ENCODE measurements around the gene TP53INP2.
"Not testable (repeated sequence)": the region's sequence is repeated elsewhere in the genome, so short reads cannot be mapped to it uniquely, and the experiment has no call there.

The TP53INP2 gene

GRCh38 chr20:34705397-34706301, 1.5 kb downstream of the TP53INP2 start:
- no peak for DNase-seq

DNA sequence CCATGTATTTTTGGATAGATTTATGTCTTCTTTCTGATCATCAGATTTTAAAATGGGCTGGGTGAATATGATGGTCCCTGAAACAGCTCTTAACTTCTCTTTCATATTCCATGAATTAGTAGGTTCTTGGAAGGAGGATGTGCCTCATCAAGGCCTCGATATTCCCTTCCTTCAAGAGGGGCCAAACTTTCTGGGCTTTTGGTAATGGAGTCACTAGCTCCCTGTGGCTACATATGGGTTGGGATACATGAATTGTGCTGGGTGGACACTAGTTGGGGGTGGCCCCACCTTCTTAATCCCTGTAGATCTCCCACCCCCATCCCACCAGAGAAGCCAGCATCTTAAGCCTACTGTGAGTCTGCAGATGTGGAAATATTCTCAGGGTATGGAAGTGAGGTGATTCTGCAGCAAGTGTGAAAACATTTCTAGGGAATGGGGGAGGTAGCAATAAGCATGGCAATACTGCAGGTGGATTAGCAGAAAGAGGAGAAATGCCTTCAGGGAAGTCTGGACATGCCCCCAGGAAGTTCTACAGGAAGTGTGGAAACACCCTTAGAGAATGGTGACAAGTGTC, 2.2 kb downstream of the TP53INP2 start:
- DNase-seq: no peak

GRCh38 chr20:34706912-34707784, 3.0 kb downstream of the TP53INP2 start:
- no peak for DNase-seq

- DNase-seq: peak; percentile 80
Measured at GRCh38 chr20:34708621-34709043, 4.5 kb downstream of the TP53INP2 start.

DNA sequence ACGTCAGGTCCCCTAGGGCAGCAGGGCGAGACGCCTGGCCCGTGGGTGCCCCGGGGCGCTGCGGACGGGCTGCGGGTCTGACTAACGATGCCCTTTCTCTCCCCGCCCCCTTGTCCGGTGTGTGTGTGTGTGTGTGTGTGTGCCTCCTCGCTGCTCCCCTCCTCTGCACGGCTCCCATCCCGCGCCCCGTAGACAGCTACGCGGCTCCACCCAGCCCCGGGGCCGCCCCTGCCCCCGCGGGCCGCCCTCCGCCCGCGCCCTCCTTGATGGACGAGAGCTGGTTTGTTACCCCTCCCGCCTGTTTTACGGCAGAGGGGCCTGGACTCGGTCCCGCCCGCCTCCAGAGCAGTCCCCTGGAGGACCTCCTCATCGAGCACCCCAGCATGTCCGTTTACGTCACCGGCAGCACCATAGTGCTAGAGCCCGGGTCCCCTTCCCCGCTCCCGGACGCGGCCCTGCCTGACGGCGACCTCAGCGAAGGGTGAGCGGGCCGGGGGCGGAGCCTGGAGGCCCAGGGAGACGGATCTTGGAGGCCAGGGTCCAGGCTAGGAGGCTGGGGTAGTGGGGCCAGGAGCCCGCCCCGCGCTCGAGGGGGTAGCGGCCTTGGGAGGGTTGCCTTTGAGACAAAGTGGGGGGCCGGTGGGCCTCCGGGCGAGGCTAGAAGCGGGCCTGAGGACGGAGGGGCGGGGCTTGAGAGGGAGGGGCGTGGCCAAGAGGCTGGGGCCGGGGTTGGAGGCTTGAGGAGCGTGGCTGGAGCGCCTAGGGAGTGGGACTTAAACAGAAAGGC, 5.1 kb downstream of the TP53INP2 start:
- DNase-seq: peak; percentile 94

- DNase-seq: no peak
Measured at GRCh38 chr20:34709831-34710567, 5.9 kb downstream of the TP53INP2 start.

DNA sequence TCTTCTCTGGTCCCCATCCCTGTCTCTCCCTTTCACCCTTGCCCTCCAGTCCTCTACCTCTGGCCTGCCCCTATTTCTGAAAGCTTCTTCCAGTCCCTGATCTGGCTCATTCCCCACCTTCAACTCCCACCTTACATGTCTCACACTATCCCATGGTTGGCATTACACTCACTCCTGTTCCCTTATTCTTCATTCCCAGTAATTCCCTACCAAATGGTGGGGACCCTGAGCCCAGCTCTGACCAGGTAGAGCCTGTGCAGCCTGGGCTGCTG, 6.4 kb downstream of the TP53INP2 start:
- no peak for DNase-seq

- DNase-seq: no peak
Measured at GRCh38 chr20:34710861-34711574, 6.9 kb downstream of the TP53INP2 start.

DNA sequence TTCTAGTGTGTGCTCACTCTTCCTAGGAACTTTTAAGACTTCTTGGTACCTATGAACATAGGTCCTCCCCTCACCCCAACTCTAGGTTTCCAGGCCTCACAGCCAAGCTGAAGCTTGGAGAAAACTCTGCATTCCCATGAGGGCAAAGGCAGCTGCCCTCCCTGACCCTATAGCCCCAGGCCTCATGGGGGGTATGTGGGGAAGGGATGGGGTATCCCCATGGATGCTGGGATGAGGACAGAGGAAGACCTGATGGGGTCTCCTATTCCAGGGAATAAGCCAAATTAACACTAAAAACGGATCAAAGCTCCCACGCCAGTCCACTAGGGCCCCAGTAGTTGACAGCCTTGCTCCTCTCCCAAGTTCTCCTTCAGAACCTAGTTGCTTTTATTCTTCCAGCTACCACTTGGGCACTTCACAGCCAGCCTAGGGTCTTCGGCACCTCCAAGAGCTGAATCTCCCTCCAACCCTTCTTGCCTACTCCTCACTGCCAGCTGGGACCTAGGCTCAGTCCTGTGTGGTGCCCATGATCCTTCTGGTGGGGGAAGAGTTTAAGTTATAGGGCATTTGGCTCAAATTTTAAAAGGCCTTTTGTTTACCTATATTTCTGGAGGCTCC, 7.8 kb downstream of the TP53INP2 start:
- no peak for DNase-seq

DNA sequence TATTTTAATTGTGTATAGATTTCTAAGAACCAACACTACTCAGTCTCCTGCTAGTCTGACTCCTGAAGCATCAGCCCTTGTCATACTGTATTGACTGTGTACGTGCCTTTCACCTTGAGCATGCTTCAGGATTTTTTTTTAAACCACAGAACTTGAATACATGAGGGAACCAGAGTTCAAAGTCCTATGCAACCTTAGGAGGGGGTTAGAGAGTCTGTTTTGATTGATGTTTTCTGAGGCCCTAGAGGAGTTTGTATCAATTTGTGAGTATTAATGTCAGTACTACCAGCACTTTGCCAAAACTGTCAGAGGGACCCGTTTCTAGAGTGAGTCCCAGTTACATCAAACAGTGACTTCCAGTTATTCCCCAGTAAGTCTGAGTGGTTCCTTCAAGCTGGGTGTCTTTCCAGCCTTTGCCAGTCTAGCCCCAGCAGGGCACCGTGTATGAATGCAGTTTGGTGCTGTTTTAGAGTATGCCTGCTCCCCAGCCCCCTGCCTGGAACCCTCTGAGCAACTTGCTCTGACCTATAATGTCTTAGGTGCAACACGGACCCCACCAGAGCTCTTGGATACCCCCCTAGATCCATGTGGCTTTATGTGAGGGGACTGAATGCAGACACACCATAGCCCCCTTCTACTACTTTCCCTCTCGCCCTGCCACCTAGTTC, 8.5 kb downstream of the TP53INP2 start:
- DNase-seq: peak; percentile 44

GRCh38 chr20:34713194-34713943, 9.2 kb downstream of the TP53INP2 start:
- peak; percentile 53 for DNase-seq

DNA sequence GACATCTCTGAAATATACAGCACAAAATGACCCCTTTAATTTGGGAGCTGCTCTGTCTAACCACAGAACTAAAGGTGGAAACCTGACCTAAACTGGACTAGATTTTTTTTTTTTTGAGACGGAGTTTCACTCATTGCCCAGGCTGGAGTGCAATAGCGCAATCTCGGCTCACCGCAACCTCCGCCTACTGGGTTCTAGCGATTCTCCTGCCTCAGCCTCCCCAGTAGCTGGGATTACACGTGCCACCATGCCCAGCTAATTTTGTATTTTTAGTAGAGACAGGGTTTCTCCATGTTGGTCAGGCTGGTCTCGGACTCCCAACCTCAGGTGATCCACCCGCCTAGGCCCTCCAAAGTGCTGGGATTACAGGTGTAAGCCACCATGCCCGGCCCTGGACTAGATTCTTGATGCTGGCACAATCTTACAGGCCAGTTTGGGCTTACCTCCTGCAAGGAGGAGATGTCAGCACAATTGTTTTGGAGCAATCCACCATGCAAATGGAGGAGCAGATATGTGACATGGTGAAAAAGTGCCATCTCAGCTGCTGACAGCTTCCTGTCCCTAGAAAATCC, 9.9 kb downstream of the TP53INP2 start:
- DNase-seq: peak; percentile 42

DNA sequence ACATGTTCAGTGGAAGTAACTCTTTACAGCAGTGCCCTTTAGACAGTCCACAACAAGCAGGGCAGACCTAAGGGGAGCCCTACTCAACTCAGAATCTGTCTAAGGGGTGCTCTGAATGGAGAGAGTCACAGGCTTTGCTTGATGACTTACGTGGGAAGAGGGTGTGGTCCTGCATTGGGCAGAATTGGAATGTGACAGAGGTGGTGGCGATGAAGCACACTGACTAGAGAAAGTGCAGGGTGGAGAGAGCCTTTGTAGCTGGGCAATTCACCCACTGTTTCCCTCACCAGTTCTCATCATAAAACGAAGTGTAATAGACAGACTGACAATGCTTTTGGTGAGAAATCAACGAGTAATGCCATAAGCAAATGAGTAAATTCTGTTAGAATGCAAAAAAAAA, 11.2 kb downstream of the TP53INP2 start:
- no peak for DNase-seq

- DNase-seq: no peak
Measured at GRCh38 chr20:34716921-34717229, 12.7 kb downstream of the TP53INP2 start.

- DNase-seq: no peak
Measured at GRCh38 chr20:34717230-34718095, 13.3 kb downstream of the TP53INP2 start.

GRCh38 chr20:34719242-34720017, 15.3 kb downstream of the TP53INP2 start:
- not testable (repeated sequence) for DNase-seq

DNA sequence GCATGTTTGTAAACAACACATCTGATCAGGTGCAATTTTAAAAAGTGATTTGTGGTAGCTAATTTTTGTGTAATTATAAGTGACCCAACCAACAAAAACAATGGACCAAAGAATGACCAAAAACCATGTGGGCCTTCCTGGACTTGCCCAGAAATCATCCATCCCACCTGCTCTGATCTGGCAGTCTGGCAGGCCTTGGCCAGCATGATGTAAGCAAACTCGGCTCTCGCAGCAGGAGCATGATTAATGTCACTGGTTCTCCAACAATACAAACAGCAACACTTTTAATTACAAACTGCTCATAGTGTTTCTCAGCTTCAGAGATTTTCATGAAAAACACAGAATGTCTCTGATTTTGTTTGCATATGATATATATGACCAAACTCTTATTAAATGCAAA, 16.1 kb downstream of the TP53INP2 start:
- DNase-seq: peak; percentile 28

DNA sequence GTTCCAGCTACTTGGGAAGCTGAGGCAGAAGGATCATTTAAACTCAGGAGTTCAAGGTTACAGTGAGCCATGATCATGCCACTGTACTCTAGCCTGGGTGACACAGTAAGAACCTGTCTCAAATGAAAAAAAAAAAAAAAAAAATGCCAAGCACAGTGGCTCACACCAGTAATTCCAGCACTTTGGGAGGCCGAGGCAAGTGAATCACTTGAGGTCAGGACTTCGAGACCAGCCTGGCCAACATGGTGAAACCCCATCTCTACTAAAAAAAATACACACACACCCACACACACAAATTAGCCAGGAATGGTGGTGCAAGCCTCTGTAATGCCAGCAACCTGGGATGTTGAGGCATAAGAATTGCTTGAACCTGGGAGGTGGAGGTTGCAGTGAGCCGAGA, 18.4 kb downstream of the TP53INP2 start:
- not testable (repeated sequence) for DNase-seq
